ENCODE measurements around the gene ATP11B. TPM values are rescaled to one million over a fixed set of nuclear protein-coding genes. Genes with fewer than 3 reads are reported as not detected.
"Not testable (repeated sequence)": the region's sequence is repeated elsewhere in the genome, so short reads cannot be mapped to it uniquely, and the experiment has no call there.

The ATP11B gene
- total RNA-seq, 1 donor from 2014 or later = 59.0 TPM

GRCh38 chr3:182862159-182862860 lies 69.0 kb downstream of the ATP11B start:
- Histone ChIP-seq H3K27ac (ENCODE audit: low read depth, low read length) (no peak overlapping the region), H3K36me3 (ENCODE audit: control insufficient read depth in 3 of 3, insufficient read depth in 3 of 3, low read length in 3 of 3) (peaks cover 6 to 30% (median 21%) of the 10 kb centered on the region in 3 donors), H3K4me3 (ENCODE audit: low read length in 3 of 3) (no peak overlapping the region), H3K27me3 (ENCODE audit: control insufficient read depth in 3 of 3, insufficient read depth in 3 of 3, low read length in 3 of 3) (no peaks in the 10 kb centered on the region), H3K4me1 (ENCODE audit: control insufficient read depth in 3 of 3, insufficient read depth in 3 of 3, low read length in 3 of 3) (no peaks in the 10 kb centered on the region), H3K9me3 (ENCODE audit: control insufficient read depth in 3 of 3, low read length in 3 of 3) (no peaks in the 10 kb centered on the region), H3K9ac (ENCODE audit: low read depth in 1 of 3, low read length in 3 of 3) (no peak overlapping the region)

- Histone ChIP-seq H3K36me3 (ENCODE audit: control insufficient read depth in 3 of 3, insufficient read depth in 3 of 3, low read length in 3 of 3) (peaks cover 10 to 48% (median 35%) of the 10 kb centered on the region in 3 donors), H3K4me1 (ENCODE audit: control insufficient read depth in 3 of 3, insufficient read depth in 3 of 3, low read length in 3 of 3) (no peaks in the 10 kb centered on the region), H3K4me3 (ENCODE audit: low read length in 3 of 3) (no peak overlapping the region), H3K27ac (ENCODE audit: low read depth, low read length) (no peak overlapping the region), H3K9me3 (ENCODE audit: control insufficient read depth in 3 of 3, low read length in 3 of 3) (no peaks in the 10 kb centered on the region), H3K27me3 (ENCODE audit: control insufficient read depth in 3 of 3, insufficient read depth in 3 of 3, low read length in 3 of 3) (no peaks in the 10 kb centered on the region), H3K9ac (ENCODE audit: low read depth in 1 of 3, low read length in 3 of 3) (no peak overlapping the region)
Observed at GRCh38 chr3:182869059-182869458, 75.8 kb downstream of the ATP11B start.

- not testable (repeated sequence) for H3K27me3 ChIP-seq (ENCODE audit: control insufficient read depth in 3 of 3, insufficient read depth in 3 of 3, low read length in 3 of 3); H3K27ac ChIP-seq (ENCODE audit: low read depth, low read length); H3K4me3 ChIP-seq (ENCODE audit: low read length in 3 of 3); H3K9me3 ChIP-seq (ENCODE audit: control insufficient read depth in 3 of 3, low read length in 3 of 3); H3K4me1 ChIP-seq (ENCODE audit: control insufficient read depth in 3 of 3, insufficient read depth in 3 of 3, low read length in 3 of 3); H3K9ac ChIP-seq (ENCODE audit: low read depth in 1 of 3, low read length in 3 of 3)
- H3K36me3 ChIP-seq (ENCODE audit: control insufficient read depth in 3 of 3, insufficient read depth in 3 of 3, low read length in 3 of 3) = peaks cover 13 to 57% (median 37%) of the 10 kb centered on the region in 3 donors
Observed at GRCh38 chr3:182870917-182871316, 77.6 kb downstream of the ATP11B start.

GRCh38 chr3:182879031-182879611 lies 85.8 kb downstream of the ATP11B start:
- no peaks in the 10 kb centered on the region for H3K4me1 ChIP-seq (ENCODE audit: control insufficient read depth in 3 of 3, insufficient read depth in 3 of 3, low read length in 3 of 3)
- no peak overlapping the region for H3K4me3 ChIP-seq (ENCODE audit: low read length in 3 of 3)
- no peaks in the 10 kb centered on the region for H3K9me3 ChIP-seq (ENCODE audit: control insufficient read depth in 3 of 3, low read length in 3 of 3)
- no peak overlapping the region for H3K27ac ChIP-seq (ENCODE audit: low read depth, low read length)
- no peaks in the 10 kb centered on the region for H3K27me3 ChIP-seq (ENCODE audit: control insufficient read depth in 3 of 3, insufficient read depth in 3 of 3, low read length in 3 of 3)
- no peak overlapping the region for H3K9ac ChIP-seq (ENCODE audit: low read depth in 1 of 3, low read length in 3 of 3)
- H3K36me3 ChIP-seq (ENCODE audit: control insufficient read depth in 3 of 3, insufficient read depth in 3 of 3, low read length in 3 of 3) = peaks cover 10 to 18% (median 14%) of the 10 kb centered on the region in 3 donors

GRCh38 chr3:182886497-182886896 lies 93.2 kb downstream of the ATP11B start:
- no peak overlapping the region for H3K9ac ChIP-seq (ENCODE audit: low read depth in 1 of 3, low read length in 3 of 3)
- H3K4me1 ChIP-seq (ENCODE audit: control insufficient read depth in 3 of 3, insufficient read depth in 3 of 3, low read length in 3 of 3) = no peaks in the 10 kb centered on the region
- peaks cover 0 to 28% (median 14%) of the 10 kb centered on the region in 3 donors for H3K36me3 ChIP-seq (ENCODE audit: control insufficient read depth in 3 of 3, insufficient read depth in 3 of 3, low read length in 3 of 3)
- H3K27ac ChIP-seq (ENCODE audit: low read depth, low read length) = no peak overlapping the region
- H3K27me3 ChIP-seq (ENCODE audit: control insufficient read depth in 3 of 3, insufficient read depth in 3 of 3, low read length in 3 of 3) = no peaks in the 10 kb centered on the region
- no peaks in the 10 kb centered on the region for H3K9me3 ChIP-seq (ENCODE audit: control insufficient read depth in 3 of 3, low read length in 3 of 3)
- no peak overlapping the region for H3K4me3 ChIP-seq (ENCODE audit: low read length in 3 of 3)

GRCh38 chr3:182889948-182890629 lies 96.8 kb downstream of the ATP11B start:
- no peaks in the 10 kb centered on the region for H3K9me3 ChIP-seq (ENCODE audit: control insufficient read depth in 3 of 3, low read length in 3 of 3)
- H3K9ac ChIP-seq (ENCODE audit: low read depth in 1 of 3, low read length in 3 of 3) = no peak overlapping the region
- H3K27ac ChIP-seq (ENCODE audit: low read depth, low read length) = no peak overlapping the region
- H3K4me1 ChIP-seq (ENCODE audit: control insufficient read depth in 3 of 3, insufficient read depth in 3 of 3, low read length in 3 of 3) = no peaks in the 10 kb centered on the region
- peaks cover 0 to 28% (median 18%) of the 10 kb centered on the region in 3 donors for H3K36me3 ChIP-seq (ENCODE audit: control insufficient read depth in 3 of 3, insufficient read depth in 3 of 3, low read length in 3 of 3)
- H3K27me3 ChIP-seq (ENCODE audit: control insufficient read depth in 3 of 3, insufficient read depth in 3 of 3, low read length in 3 of 3) = no peaks in the 10 kb centered on the region
- H3K4me3 ChIP-seq (ENCODE audit: low read length in 3 of 3) = no peak overlapping the region

GRCh38 chr3:182891364-182891763 lies 98.1 kb downstream of the ATP11B start:
- Histone ChIP-seq H3K9ac (ENCODE audit: low read depth in 1 of 3, low read length in 3 of 3) (no peak overlapping the region), H3K36me3 (ENCODE audit: control insufficient read depth in 3 of 3, insufficient read depth in 3 of 3, low read length in 3 of 3) (peaks cover 0 to 26% (median 20%) of the 10 kb centered on the region in 3 donors), H3K27me3 (ENCODE audit: control insufficient read depth in 3 of 3, insufficient read depth in 3 of 3, low read length in 3 of 3) (no peaks in the 10 kb centered on the region)

GRCh38 chr3:182892226-182892625 lies 98.9 kb downstream of the ATP11B start:
- H3K36me3 ChIP-seq (ENCODE audit: control insufficient read depth in 3 of 3, insufficient read depth in 3 of 3, low read length in 3 of 3) = peaks cover 0 to 20% (median 19%) of the 10 kb centered on the region in 3 donors
- no peak overlapping the region for H3K9ac ChIP-seq (ENCODE audit: low read depth in 1 of 3, low read length in 3 of 3)
- no peaks in the 10 kb centered on the region for H3K9me3 ChIP-seq (ENCODE audit: control insufficient read depth in 3 of 3, low read length in 3 of 3)
- no peaks in the 10 kb centered on the region for H3K4me1 ChIP-seq (ENCODE audit: control insufficient read depth in 3 of 3, insufficient read depth in 3 of 3, low read length in 3 of 3)
- no peak overlapping the region for H3K27ac ChIP-seq (ENCODE audit: low read depth, low read length)
- H3K4me3 ChIP-seq (ENCODE audit: low read length in 3 of 3) = no peak overlapping the region
- no peaks in the 10 kb centered on the region for H3K27me3 ChIP-seq (ENCODE audit: control insufficient read depth in 3 of 3, insufficient read depth in 3 of 3, low read length in 3 of 3)

More at GRCh38 chr3:182891364-182891763, 98.1 kb downstream of the ATP11B start:
- Histone ChIP-seq H3K27ac (ENCODE audit: low read depth, low read length) (no peak overlapping the region), H3K9me3 (ENCODE audit: control insufficient read depth in 3 of 3, low read length in 3 of 3) (no peaks in the 10 kb centered on the region), H3K4me3 (ENCODE audit: low read length in 3 of 3) (no peak overlapping the region), H3K4me1 (ENCODE audit: control insufficient read depth in 3 of 3, insufficient read depth in 3 of 3, low read length in 3 of 3) (no peaks in the 10 kb centered on the region)

- Histone ChIP-seq H3K4me3 (ENCODE audit: low read length in 3 of 3) (no peak overlapping the region), H3K27ac (ENCODE audit: low read depth, low read length) (no peak overlapping the region), H3K4me1 (ENCODE audit: control insufficient read depth in 3 of 3, insufficient read depth in 3 of 3, low read length in 3 of 3) (no peaks in the 10 kb centered on the region), H3K9me3 (ENCODE audit: control insufficient read depth in 3 of 3, low read length in 3 of 3) (no peaks in the 10 kb centered on the region), H3K36me3 (ENCODE audit: control insufficient read depth in 3 of 3, insufficient read depth in 3 of 3, low read length in 3 of 3) (peaks cover 0 to 12% (median 8%) of the 10 kb centered on the region in 3 donors), H3K27me3 (ENCODE audit: control insufficient read depth in 3 of 3, insufficient read depth in 3 of 3, low read length in 3 of 3) (no peaks in the 10 kb centered on the region), H3K9ac (ENCODE audit: low read depth in 1 of 3, low read length in 3 of 3) (no peak overlapping the region)
Observed at GRCh38 chr3:182895513-182896112, 102.3 kb downstream of the ATP11B start.
